HG03139 (cell line): ENCODE data around the gene PITRM1.
"Not testable (repeated sequence)": the region's sequence is repeated elsewhere in the genome, so short reads cannot be mapped to it uniquely, and the experiment has no call there.

ENCODE experiments used
- ATAC-seq: cut with Tn5 transposase; IDR thresholded peaks from one replicate; pipeline ENCODE4 v1.9.1; 2021; ENCODE audit not compliant: unreplicated experiment

PITRM1 gene

DNA sequence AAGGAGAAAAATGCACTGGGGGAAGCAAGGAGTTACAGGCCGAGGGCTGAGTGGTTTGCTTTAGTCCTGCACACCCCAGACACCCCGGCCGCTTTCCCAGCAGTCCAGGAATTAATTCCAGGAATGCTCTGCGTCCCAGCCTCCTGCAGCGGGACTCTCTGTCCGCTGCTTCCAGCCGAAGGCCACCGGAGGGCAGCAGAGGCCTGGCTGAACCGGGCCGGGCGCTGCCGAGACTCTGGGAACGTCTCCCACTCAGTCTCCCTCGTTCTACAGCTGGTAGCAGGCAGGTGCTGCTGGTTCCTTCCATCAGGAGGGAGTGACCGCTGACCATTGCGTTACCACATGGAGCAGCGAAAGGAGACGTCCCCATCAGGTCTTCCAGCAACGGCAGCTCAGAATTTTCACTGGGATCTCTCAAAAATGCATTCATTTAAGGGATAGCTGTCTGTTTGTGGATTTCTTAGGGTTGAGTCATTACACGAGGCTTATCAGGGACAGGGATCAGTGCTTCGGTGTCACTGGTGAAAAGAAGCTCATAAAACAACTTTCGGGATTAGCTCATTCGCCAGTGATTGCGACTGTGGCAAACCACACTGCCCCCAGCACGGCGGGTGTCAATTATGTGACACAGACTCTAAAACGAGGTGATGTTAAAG is 24.9 kb upstream of the PITRM1 start:
- ATAC-seq, result peak; percentile 71

DNA sequence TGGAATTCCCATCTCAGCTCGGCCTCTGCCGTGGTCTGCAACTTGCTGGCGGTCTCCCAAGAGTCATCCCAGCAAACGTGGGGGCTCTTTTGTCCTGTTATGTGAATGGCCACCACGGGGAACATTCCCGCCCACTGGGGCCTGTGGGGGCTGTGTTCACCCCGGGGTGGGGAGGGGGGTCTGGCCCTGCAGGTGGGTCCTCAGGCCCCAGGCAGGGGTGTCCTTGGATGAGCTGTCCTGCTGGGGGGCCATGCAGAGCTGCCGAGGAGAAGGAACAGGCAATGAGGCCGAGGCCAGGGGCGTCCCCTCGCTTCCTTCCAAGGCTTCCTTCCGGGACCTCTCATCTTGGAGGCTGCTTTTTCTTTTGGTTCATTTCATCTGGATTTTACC is 24.4 kb upstream of the PITRM1 start:
- ATAC-seq, result no peak

DNA sequence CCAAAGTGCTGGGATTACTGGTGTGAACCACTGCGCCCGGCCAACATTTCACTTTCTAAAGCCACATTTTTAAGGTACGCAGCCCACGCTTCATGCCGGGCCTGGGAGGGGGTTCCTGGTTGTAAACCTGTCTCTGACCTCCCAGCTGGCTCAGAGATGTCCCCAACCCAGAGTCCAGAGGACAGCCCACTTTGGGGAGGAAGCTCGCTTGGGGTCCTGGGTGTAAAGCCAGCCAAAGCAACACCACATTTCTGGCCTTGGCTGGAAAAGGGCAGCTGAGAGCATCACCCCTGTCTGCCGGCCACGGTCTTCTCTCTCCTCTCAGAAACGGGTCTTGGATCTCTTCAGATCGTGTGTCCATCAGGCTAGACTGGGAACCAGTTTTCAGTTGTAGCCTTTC is 23.9 kb upstream of the PITRM1 start:
- no peak for ATAC-seq

DNA sequence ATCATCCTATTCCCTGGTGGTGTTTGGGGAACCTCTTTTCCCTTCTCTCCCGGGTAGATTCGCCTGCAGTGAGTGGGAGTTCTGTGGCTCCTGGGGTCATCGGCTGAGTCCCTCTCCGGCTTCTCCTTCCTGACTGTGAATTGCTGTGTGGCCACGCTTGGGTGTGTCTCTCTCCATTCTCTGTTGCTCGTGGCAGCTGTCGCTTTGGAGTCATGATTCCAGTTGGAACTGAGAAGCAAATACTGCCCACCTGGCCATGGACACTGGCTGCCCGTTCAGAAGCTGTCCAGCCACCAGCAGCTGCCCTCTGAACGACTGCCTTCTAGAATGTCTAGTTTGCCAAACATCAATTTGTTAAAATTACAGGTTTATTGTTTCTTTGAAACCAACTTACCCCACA is 23.1 kb upstream of the PITRM1 start:
- no peak for ATAC-seq

DNA sequence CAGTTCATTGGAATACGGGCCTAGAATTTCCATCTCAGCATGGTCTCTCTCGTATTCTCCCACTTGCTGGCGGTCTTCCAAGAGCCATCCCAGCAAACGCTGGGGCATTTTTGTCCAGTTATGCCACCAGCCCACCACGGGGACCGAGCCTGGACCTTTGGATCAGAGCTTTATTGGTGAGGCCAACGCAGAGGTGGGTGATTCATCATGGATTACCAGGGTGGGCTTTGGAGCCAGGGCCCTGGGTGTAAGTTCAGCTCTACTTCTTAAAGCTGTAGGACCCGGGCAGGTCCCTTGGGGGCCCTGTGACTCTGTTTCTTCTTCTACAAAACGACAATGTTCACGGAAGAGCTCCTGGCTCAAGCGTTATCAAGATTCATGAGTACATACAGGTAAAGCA is 22.7 kb upstream of the PITRM1 start:
- ATAC-seq, result no peak

DNA sequence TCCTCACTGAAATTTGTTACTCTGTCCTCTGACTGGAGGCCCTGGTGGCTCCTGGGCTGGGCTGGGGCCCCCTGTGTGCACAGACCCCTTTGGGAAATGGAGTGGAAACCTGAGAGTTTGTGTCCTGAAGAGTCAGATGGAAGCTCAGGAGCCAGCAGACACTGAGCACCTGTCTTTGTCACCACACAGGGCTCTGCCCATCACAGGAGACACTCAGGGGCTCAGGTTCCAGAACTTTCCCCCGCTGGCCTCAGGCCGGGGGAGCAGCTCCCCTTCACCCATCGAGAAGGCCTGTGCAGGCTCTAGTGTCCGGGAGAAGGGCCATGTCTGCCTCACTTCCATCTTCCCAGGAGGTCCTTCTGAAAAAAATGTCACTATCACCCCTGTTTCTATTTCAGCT is 22.3 kb upstream of the PITRM1 start:
- no peak for ATAC-seq

DNA sequence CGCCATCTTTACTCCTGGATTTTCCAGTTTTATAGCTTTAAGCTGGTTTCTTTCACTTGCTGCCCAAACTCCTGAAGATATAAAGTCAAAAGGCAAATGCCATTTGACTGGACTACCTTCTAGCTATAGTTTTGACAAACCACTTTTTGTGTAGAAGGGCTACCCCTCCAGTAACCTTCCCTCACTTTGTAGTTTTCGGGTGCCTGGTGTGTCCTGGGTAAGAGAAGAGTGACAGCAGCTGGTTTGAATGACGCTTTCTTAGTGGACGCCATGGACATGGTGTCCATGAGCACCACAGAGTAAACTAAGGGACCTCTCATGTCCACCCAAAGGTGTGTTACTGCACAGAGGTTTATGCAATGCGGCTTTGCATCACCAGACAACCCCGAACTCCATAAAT is 21.2 kb upstream of the PITRM1 start:
- ATAC-seq, result no peak

DNA sequence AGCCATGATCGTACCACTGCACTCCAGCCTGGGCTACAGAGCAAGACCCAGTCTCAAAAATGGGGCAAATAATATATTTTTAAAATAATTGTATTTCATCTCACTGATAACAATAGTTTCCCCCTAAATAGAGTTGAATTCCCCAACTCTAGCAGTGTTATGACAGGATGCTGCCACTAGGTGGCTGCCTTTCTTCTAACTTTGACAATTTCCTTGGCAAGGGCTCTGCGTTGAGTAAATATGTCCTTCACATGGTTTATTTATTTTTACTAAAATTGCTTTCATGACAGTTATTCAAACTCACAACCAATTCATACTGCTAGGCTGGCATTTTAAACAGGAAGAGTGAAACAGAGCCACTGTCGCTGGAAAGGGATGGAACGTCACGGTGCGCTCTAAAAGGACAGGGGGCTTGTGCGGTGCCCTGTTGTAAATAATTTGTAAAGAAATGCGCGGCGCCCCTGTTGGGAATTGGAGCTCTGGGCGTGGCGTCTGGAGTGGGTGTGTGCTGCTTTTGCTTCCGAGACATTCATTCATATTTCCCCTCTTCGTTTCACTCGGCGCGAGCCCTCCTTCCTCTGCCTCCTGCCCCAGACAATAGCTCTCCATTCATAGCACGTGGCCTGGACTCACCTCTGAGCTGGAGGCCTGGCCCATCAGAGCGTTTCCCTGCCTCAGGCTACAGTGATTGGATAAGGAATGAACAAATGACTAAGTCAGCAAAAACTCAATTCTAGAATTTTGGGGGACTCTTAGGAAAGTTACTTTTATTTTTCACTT is 20.5 kb upstream of the PITRM1 start:
- ATAC-seq, result no peak

DNA sequence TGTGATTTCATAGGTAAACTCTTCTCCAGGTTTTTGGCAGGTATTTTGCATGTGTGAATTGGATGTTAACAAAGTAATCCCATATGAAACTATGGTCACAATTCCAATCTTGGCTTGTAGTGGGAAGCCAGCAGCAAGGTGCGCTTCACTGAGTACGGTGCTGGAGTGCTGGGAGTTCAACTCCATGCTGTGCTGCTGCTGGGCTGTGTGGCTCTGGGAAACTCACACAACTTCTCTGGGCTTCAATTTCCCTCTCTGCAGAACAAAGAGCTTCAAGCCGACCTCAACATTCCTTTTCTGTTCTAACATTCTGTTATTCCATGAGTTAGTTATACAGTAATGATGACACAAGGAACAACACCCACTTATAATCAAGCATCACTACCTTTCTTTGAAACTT is 18.2 kb upstream of the PITRM1 start:
- ATAC-seq, result no peak

DNA sequence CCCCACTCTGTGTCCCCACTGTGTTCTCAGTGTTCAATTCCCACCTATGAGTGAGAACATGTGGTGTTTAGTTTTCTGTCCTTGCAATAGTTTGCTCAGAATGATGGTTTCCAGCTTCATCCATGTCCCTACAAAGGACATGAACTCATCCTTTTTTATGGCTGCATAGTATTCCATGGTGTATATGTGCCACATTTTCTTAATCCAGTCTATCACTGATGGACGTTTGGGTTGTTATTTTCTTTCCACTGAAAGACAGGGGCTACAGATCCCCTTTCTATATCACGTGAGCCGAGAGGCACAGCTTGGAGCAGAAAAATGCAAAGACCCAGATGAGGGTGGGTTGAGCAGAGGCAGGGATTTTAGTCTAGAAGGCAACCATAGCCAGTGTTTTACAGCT is 14.6 kb upstream of the PITRM1 start:
- ATAC-seq, result not testable (repeated sequence)

DNA sequence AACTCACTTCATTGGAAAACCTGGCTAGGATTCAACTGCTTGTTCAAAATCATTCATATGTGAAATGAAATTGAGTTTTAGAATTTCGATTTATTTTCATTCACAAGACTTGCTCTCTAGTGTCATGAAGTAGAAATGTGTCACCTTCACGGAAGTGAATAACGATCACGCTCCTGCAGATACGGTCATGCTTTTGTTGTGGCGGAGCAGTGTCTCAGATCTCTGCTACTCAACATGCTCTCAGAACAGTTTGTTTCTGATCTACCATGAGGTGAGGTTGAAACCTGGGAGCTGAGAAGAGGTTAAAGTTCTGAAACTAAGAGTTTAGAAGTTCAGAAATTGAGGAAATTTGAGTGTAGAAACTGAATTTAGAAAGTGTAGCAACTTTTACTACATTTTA is 13.8 kb upstream of the PITRM1 start:
- no peak for ATAC-seq

DNA sequence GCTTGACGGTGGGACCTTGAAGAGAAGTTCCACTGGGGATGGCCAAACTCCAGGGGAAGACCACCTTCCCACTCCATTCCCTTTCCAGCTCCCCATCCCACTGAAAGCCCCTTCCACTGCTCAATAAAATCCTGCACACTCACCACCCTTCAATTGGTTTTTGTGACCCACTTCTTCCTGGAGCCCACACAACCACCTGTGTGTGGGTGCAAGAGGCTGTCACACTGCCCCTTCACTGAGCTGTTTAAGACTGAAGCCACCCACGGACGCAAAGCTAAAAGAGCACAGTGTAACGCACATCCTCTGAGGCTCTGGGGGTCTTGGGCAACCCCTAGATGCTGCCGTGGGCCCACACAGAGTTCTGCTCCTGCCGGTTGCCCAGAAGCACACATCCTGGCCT is 12.8 kb upstream of the PITRM1 start:
- ATAC-seq, result no peak

DNA sequence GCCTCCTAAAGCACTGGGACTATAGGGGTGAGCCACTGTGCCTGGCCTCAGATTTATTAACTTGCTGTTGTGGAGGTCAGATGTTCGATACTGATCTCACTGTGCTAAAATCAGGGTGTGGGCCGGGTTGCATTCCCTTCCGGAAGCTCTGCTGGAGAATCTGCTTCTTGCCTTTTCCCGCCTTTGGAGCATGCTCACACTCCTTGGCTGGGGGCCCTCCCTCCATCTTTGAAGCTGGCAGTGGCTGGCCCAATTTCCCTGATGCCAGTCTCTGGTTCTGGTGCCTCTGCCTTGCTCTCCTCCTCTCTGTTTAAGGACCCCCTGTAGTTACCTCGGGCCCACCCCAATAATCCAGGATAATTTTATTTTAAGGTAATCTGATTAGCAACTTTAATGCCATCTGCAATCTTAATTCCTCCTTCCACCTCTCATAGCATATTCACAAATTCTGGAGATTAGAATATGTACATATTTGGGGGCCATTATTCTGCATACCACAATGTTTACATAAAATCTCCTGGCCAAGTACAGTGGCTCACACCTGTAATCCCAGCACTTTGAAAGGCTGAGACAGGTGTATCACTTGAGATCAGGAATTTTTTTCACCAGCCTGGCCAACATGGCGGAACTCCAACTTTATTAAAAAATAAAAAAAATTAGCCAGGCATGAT is 7.9 kb upstream of the PITRM1 start:
- ATAC-seq, result no peak

DNA sequence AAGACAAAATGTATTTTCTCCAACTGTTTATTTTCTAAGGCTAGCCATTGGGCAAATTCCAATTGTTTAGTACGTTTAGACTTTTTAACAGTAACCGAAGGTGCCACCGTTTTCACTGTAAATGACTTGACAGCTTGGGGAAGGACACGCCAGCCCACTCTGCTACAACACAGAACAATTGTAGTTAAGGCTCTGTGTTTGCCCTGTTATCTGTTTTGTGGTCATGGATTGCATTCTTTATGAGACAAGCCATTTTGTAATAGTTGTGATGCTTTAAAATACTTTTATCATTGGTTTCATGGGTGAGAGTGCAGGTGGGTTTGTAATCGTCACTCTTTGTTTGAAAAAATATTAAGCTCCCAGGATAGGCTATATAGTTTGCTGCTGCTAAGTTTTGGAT is 6.6 kb upstream of the PITRM1 start:
- ATAC-seq, result no peak

DNA sequence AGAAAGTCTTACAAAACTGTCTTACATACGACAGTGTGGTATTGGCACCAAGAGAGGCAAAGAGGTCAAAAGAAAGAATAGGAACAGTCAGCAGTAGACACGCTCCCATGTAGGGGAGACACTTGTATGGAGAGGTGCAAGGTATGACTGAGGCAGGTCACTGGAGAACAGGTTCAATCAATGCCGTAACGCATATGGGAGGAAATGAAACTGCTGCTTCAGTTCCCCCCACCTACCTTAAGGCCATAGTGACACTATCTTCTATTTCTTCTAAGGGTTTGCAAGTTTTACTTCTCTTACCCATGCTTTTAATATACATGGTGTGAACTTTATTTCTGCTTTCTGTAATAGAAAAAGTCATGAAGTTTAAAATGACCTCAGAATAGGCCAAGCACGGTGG is 5.5 kb upstream of the PITRM1 start:
- ATAC-seq, result no peak

DNA sequence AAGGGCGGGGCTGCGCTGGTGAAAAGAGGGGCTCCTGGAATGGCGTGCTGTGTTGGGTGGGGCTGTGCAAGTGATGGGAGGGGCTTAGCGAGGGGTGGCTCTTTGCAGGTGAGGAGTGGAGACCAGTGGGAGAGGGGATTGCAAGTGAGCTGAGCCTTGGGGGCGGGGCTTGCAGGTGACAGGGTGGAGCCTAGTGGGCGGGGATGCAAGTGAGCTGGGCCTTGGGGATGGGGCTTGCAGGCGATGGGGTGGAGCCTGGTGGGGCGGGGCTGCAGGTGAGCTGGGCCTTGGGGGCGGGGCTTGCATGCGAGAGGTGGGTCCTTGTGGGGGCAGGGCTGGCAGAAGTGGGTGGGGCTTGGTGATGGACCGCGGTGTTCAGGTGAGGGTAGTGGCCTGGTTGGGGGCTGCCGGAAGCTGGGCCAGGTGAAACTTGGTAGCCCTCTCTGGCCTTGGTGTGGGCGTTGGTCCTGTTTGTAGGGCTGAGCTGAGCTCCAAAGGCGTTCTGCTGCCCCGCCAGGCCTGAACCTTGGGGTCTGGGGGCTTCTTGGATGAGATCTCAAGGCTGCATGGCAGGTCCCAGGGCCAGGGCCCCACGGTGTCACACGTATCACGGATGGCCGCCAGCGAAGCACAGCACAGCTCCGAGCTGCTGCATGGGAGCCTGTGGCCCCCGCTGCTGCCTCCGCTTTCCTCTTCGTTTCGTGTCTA is 743 bp upstream of the PITRM1 start:
- ATAC-seq, result peak; percentile 35

DNA sequence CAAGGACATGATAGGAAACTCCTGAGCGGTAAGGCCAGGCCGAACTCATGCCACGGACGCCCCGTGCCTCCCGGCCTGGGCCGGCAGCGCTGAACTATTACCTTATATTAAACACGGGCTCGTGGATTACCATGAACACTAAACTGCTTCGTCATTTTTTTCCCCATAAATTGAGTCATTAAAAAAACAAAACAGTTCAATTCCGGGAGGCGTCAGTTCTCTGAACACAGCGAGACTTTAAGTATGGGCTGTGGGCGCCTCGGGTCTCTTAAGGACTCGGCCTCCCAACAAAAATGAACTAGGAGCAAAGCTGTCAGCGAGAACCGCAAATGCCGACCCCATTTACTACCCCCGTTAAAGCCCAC is 519 bp downstream of the PITRM1 start:
- ATAC-seq, result no peak

DNA sequence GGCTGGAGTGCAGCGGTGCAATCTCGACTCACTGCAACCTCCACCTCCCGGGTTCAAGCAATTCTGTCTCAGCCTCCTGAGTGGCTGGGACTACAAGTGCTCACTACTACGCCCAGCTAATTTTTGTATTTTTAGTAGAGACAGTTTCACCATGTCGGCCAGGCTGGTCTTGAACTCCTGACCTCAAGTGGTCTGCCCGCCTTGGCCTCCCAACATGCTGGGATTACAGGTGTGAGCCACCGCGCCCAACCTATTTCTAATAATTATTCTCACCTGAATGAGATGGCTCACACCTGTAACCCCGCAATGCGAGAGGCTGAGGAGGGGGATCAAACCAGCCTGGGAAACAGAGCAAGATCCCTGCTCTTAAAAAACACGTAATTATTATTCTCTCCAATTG is 1.1 kb downstream of the PITRM1 start:
- ATAC-seq, result not testable (repeated sequence)

DNA sequence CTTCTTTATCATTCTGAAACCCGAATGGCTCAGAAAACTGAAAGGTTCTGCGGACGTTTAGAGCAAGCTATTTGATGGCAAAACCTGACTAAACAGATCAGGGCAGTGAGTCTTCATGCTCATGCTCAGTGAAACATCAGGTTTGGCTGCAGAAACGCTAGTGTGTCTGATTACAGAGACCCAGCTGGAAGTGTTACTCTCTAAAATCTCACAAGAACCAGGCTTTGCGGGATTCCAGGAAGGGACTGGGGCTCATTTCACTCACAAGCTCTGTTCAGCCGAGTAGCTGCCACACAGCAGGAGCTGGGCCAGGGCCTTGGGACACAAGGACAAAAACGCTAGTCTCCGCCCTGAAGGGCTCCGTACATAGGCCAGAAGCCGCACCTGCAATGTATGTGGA is 2.9 kb downstream of the PITRM1 start:
- ATAC-seq, result no peak

DNA sequence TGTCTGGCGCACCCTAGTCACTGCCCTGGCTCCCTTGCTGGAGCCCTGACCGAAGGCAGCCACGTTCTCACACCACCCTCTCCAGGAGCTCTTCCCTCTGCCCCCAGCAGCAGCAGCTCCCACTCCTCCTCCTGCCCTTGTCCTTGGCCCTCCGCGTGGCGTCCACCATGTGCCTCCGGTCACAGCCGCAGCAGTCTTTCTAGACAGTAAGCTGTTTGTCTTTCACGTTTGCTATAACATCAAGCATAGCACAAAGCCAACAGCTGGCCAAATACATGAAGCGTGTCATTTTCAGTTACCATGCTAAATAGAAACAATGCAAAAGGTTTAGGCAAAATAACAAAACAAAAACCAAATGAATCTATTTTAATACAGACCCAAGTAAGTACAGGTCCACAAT is 3.3 kb downstream of the PITRM1 start:
- ATAC-seq, result no peak

DNA sequence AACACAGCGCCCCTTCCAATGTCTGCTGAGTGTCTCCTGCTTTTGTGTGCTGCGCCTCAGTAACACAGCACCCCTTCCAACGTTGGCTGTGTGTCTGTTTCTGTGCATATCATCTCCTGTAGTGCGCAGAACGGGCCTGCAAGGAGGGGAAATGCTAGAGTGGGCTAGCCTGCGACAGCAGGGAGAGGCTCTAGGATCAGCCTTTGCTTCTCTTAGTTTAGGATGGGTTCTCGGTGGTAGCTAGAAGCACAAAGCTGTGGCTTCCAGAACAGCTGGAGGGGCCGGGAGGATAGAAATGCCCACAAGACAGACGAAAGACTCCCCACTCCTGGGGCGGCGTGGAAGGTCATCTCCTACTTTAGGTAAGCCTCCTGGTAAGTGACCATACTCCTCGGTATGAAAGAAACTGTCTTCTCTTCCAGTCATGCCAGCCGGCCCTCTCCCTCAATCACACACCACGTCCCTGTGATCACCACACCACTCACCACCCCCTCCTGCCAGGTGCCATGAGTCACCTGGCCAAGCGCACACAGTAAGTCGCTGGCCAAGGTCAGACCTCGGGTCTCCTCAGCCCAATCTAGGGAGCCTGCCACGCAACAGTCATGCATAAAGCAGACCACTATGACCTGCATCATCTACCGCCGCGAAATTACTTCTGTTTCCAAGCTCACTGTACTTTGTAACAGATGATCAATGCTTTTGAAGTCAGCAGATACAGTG is 4.8 kb downstream of the PITRM1 start:
- no peak for ATAC-seq
